ENCODE data around the gene SPATA25. TPM values are rescaled to one million over a fixed set of nuclear protein-coding genes. Genes with fewer than 3 reads are reported as not detected.
"Not testable (repeated sequence)": the region's sequence is repeated elsewhere in the genome, so short reads cannot be mapped to it uniquely, and the experiment has no call there.

Gene SPATA25
- total RNA-seq, 1 donor from 2014 or later: 2.9 TPM

DNA sequence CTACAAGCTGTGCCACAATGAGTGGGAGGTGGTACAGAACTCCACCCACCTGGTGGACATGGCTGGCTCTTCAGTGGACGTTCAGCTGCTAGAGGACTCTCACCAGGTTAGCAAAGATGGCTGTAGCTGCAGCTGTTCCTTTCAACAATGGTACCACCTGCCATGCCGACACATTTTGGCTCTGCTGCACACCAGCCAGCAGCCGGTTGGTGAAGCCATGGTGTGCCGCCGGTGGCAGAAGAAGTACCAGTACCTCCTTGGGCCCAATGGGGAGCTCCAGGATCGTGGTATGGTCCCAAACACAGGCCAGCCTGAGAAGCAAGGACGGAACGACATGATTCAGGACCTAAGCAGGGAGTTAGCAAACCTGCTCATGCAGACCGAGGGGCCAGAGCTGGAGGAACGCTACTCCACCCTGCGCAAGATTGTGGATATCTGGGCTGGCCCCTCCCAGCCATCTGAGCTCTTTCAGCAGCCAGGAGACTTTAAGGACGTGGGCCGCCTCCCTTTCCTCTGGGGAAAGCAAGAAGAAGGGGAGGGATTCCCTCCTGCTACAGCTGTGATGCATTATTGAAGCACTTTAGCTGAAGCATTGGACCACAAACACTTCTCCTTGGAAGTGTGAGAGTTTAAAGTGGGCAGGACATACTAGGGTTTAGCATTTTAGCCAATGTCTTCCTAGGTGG is 9.2 kb downstream of the SPATA25 start:
- Mint-ChIP-seq H3K27ac (ENCODE audit: unreplicated experiment) (no peak overlapping the region), H3K4me3 (ENCODE audit: unreplicated experiment) (no peak overlapping the region), H3K4me1 (ENCODE audit: unreplicated experiment) (peaks cover 15% of the 10 kb centered on the region), H3K36me3 (ENCODE audit: unreplicated experiment) (peaks cover 13% of the 10 kb centered on the region), H3K27me3 (ENCODE audit: unreplicated experiment) (no peaks in the 10 kb centered on the region), H3K9me3 (ENCODE audit: unreplicated experiment) (no peaks in the 10 kb centered on the region)
- TF ChIP-seq, protein P1, sequence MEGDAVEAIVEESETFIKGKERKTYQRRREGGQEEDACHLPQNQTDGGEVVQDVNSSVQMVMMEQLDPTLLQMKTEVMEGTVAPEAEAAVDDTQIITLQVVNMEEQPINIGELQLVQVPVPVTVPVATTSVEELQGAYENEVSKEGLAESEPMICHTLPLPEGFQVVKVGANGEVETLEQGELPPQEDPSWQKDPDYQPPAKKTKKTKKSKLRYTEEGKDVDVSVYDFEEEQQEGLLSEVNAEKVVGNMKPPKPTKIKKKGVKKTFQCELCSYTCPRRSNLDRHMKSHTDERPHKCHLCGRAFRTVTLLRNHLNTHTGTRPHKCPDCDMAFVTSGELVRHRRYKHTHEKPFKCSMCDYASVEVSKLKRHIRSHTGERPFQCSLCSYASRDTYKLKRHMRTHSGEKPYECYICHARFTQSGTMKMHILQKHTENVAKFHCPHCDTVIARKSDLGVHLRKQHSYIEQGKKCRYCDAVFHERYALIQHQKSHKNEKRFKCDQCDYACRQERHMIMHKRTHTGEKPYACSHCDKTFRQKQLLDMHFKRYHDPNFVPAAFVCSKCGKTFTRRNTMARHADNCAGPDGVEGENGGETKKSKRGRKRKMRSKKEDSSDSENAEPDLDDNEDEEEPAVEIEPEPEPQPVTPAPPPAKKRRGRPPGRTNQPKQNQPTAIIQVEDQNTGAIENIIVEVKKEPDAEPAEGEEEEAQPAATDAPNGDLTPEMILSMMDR (IDR thresholded peaks at IDR 0.05): no peak
- DNase-seq (ENCODE audit: extremely low spot score, unreplicated experiment): no peak

DNA sequence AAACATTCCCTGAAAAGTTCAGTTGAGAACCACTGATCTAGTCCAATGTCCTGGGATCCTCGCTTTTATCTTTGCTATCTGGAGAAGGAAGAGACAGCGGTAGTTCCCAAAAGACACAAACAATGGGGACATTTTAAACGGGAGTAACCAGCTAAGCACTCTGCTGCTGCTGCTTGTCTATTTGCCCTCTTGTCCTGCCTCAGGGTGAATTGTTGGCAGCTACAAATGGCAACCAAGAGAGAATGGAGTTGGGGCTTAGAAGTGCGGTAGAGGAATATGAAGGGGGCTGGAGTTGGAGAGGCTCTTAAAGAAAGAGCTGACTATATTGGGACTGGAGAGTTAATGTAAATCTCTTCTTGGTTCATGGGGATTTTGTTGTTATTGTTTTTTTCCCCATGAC is 12.8 kb downstream of the SPATA25 start:
- TF ChIP-seq, protein P1 (IDR thresholded peaks at IDR 0.05): no peak
- DNase-seq (ENCODE audit: extremely low spot score, unreplicated experiment): no peak
- no peaks in the 10 kb centered on the region for H3K9me3 Mint-ChIP-seq (ENCODE audit: unreplicated experiment)
- H3K36me3 Mint-ChIP-seq (ENCODE audit: unreplicated experiment): peaks cover 4% of the 10 kb centered on the region
- no peaks in the 10 kb centered on the region for H3K27me3 Mint-ChIP-seq (ENCODE audit: unreplicated experiment)
- no peak overlapping the region for H3K27ac Mint-ChIP-seq (ENCODE audit: unreplicated experiment)
- no peaks in the 10 kb centered on the region for H3K4me1 Mint-ChIP-seq (ENCODE audit: unreplicated experiment)
- H3K4me3 Mint-ChIP-seq (ENCODE audit: unreplicated experiment): no peak overlapping the region

DNA sequence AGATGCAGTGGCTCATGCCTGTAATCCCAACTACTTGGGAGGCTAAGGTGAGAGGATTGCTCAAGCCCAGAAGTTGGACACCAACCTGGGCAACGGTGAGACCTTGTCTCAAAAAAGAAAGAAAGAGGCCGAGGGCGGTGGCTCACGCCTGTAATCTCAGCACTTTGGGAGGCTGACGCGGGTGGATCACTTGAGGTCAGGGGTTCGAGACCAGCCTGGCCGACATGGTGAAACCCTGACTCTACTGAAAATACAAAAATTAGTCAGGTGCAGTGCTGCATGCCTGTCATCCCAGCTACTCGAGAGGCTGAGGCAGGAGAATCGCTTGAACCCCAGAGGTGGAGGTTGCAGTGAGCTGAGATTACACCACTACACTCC is 13.3 kb downstream of the SPATA25 start:
- H3K36me3 Mint-ChIP-seq (ENCODE audit: unreplicated experiment); H3K4me1 Mint-ChIP-seq (ENCODE audit: unreplicated experiment); H3K27ac Mint-ChIP-seq (ENCODE audit: unreplicated experiment); H3K9me3 Mint-ChIP-seq (ENCODE audit: unreplicated experiment); H3K27me3 Mint-ChIP-seq (ENCODE audit: unreplicated experiment); H3K4me3 Mint-ChIP-seq (ENCODE audit: unreplicated experiment); DNase-seq (ENCODE audit: extremely low spot score, unreplicated experiment): not testable (repeated sequence)

DNA sequence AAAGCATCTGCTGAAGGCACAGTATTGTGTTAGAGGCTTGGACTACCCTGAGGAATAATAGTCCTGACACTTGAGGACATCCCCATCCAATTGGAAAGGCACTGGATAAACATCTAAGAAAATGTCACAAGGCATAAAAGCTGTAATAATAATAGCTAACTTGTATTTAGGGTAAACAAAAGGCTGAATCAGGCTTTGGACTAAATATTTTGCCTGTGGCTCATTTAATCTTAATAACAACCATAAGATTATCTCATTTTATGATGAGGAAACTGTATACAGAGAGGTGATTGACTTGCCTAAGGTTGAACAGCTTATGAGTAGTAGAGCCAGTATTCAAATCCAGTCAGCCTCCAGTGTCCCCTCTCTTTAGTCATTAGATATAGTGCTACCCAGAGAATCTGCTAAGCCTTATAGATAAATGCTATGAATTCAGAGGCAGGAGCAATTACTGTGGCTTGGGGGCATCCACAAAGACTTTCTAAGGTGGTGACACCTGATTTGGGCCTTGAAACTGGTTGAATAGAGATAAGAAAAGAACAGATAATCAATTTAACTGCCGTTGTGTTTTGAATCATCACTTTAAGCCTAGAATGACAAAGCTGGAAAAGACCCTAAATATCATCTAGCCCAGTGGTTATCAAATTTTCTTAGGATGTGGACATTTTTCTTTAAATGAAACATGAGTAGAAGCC is 13.9 kb downstream of the SPATA25 start:
- Mint-ChIP-seq H3K27ac (ENCODE audit: unreplicated experiment) (no peak overlapping the region), H3K36me3 (ENCODE audit: unreplicated experiment) (peaks cover 4% of the 10 kb centered on the region), H3K9me3 (ENCODE audit: unreplicated experiment) (no peaks in the 10 kb centered on the region), H3K4me1 (ENCODE audit: unreplicated experiment) (no peaks in the 10 kb centered on the region), H3K27me3 (ENCODE audit: unreplicated experiment) (no peaks in the 10 kb centered on the region), H3K4me3 (ENCODE audit: unreplicated experiment) (no peak overlapping the region)
- TF ChIP-seq, protein P1 (IDR thresholded peaks at IDR 0.05): no peak
- DNase-seq (ENCODE audit: extremely low spot score, unreplicated experiment): no peak

DNA sequence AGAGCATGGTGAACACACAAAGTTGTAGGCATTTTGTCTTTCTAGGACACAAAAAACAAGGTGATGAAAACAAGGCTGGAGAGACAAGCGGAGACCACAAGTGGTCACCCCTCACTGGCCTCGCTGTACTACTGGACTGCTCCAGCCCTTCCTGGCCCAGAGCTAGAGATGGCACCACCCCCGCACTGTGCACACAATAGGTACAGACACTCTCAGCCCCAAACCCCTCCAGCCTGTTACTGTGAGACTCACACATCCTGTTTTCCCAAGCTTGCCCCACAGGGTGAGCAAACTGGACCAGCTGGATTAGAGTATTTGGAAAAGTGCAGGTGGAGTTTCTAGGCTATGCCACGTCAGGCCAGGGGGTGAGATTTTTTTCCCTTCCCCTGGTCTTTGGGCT is 14.8 kb downstream of the SPATA25 start:
- Mint-ChIP-seq H3K4me3 (ENCODE audit: unreplicated experiment) (no peak overlapping the region), H3K4me1 (ENCODE audit: unreplicated experiment) (no peaks in the 10 kb centered on the region), H3K9me3 (ENCODE audit: unreplicated experiment) (no peaks in the 10 kb centered on the region), H3K27ac (ENCODE audit: unreplicated experiment) (no peak overlapping the region), H3K36me3 (ENCODE audit: unreplicated experiment) (peaks cover 4% of the 10 kb centered on the region), H3K27me3 (ENCODE audit: unreplicated experiment) (no peaks in the 10 kb centered on the region)
- DNase-seq (ENCODE audit: extremely low spot score, unreplicated experiment): no peak
- TF ChIP-seq, protein P1 (IDR thresholded peaks at IDR 0.05): no peak

Measured in osteocyte (in vitro differentiated cells).